B cell (primary cell): Measurements from ENCODE around the gene CLEC1A. TPM values are rescaled to one million over a fixed set of nuclear protein-coding genes. Genes with fewer than 3 reads are reported as not detected.

ENCODE experiments used
- ATAC-seq: fragments of 200-7000 bp; cut with Tn5 transposase; one replicate; pipeline ENCODE4 v1.10.0; 2021; ENCODE audit warnings: low read depth, mild to moderate bottlenecking, moderate number of reproducible peaks, moderate library complexity
- CTCF ChIA-PET: fragments of 350-600 bp; sonication (Branson Sonifier 250); formaldehyde crosslinking; loops from one replicate; lab custom pipeline; 2021; ENCODE audit warnings: antibody characterized with exemption, inconsistent platforms; lab: Charles Lee
- POLR2A ChIA-PET: fragments of 350-600 bp; sonication (Branson Sonifier 250); formaldehyde crosslinking; loops from one replicate; lab custom pipeline; 2021; ENCODE audit warnings: antibody characterized with exemption; lab: Charles Lee
- DNase-seq: peaks from one replicate; pipeline ENCODE4 v3.0.0; 2013
- H2AFZ ChIP-seq: 2 replicates; pipeline ENCODE4 v1.6.1; 2012; ENCODE audit warnings: mild to moderate bottlenecking, low read depth, low read length; ENCODE audit not compliant: insufficient read depth, poor library complexity, severe bottlenecking
- H3K27ac ChIP-seq, 2 donors: 1 replicate in 1 of 2; 2 replicates in 1 of 2; pipeline ENCODE4 v1.5.1; 2012 to 2013; ENCODE audit warnings: low read length in 2 of 2, mild to moderate bottlenecking in 2 of 2, moderate library complexity in 1 of 2
- H3K27me3 ChIP-seq, 4 experiments: fragments of 200-600 bp in 1 of 4; sonication (generic) in 1 of 4; replicated peaks in 1 of 4; 1 replicate in 2 of 4; 2 replicates in 2 of 4; pipeline versions ENCODE4 v1.6.1 to v1.7.0; 2013 to 2016; ENCODE audit warnings: low read length in 3 of 4, mild to moderate bottlenecking in 2 of 4, mixed read lengths in 1 of 4, moderate library complexity in 1 of 4; ENCODE audit not compliant: insufficient read depth in 4 of 4, control insufficient read depth in 3 of 4; ENCODE audit errors: control extremely low read depth in 1 of 4
- H3K36me3 ChIP-seq, 2 experiments: replicated peaks in 1 of 2; 1 replicate in 1 of 2; 2 replicates in 1 of 2; pipeline versions ENCODE4 v1.6.1 to v1.7.1; 2013; ENCODE audit warnings: low read length in 1 of 2; ENCODE audit not compliant: insufficient read depth in 2 of 2, control insufficient read depth in 1 of 2; ENCODE audit errors: control extremely low read depth in 1 of 2, extremely low read depth in 1 of 2
- H3K4me1 ChIP-seq, 2 donors: fragments of 200-600 bp in 1 of 2; sonication (generic) in 1 of 2; 1 replicate in 1 of 2; 2 replicates in 1 of 2; pipeline versions ENCODE4 v1.5.1 to v1.6.1; 2013 to 2017; ENCODE audit warnings: low read length in 2 of 2; ENCODE audit not compliant: control insufficient read depth in 2 of 2, insufficient read depth in 2 of 2
- H3K4me2 ChIP-seq: replicated peaks from 2 replicates; pipeline ENCODE3; 2012; ENCODE audit warnings: mild to moderate bottlenecking, low read depth, low read length; ENCODE audit not compliant: poor library complexity, severe bottlenecking
- H3K4me3 ChIP-seq, 5 experiments: fragments of 200-600 bp in 1 of 5; sonication (generic) in 1 of 5; 1 replicate in 3 of 5; 2 replicates in 2 of 5; pipeline versions ENCODE4 v1.5.1 to v1.7.0; 2011 to 2016; ENCODE audit warnings: low read length in 4 of 5, mild to moderate bottlenecking in 4 of 5, low read depth in 2 of 5, control low read depth in 1 of 5, moderate library complexity in 1 of 5; ENCODE audit not compliant: insufficient read depth in 1 of 5; ENCODE audit errors: control extremely low read depth in 1 of 5, extremely low read depth in 1 of 5
- H3K79me2 ChIP-seq: fragments of 200-600 bp; sonication (generic); one replicate; pipeline ENCODE4 v1.6.0; 2016; ENCODE audit warnings: low read length; ENCODE audit not compliant: control insufficient read depth, insufficient read depth
- H3K9ac ChIP-seq: fragments of 200-600 bp; sonication (generic); 2 replicates; pipeline ENCODE4 v1.6.1; 2017; ENCODE audit warnings: mild to moderate bottlenecking, low read length, moderate library complexity
- H3K9me3 ChIP-seq, 3 donors: one replicate each; pipeline versions ENCODE4 v1.6.1 to v1.7.1; 2013; ENCODE audit warnings: low read length in 2 of 3; ENCODE audit not compliant: control insufficient read depth in 2 of 3, insufficient read depth in 1 of 3; ENCODE audit errors: control extremely low read depth in 1 of 3
- H4K20me1 ChIP-seq: 2 replicates; pipeline ENCODE4 v1.6.0; 2012; ENCODE audit warnings: mild to moderate bottlenecking, low read length; ENCODE audit not compliant: insufficient read depth, control insufficient read depth, poor library complexity, severe bottlenecking
- H3K27ac Mint-ChIP-seq: one replicate; pipeline ENCODE4 v1.8.0; 2021; ENCODE audit warnings: mixed read lengths
- H3K27me3 Mint-ChIP-seq: one replicate; pipeline ENCODE4 v1.8.0; 2021; ENCODE audit warnings: mixed read lengths
- H3K4me1 Mint-ChIP-seq: one replicate; pipeline ENCODE4 v1.8.0; 2021; ENCODE audit warnings: mixed read lengths
- H3K4me3 Mint-ChIP-seq: one replicate; pipeline ENCODE4 v1.8.0; 2021; ENCODE audit warnings: mixed read lengths
- H3K9me3 Mint-ChIP-seq: one replicate; pipeline ENCODE4 v1.8.0; 2022; ENCODE audit warnings: mixed read lengths; ENCODE audit not compliant: insufficient read depth
- CTCF ChIP-seq: fragments of 200-600 bp; IDR thresholded peaks from one replicate; pipeline ENCODE4 v1.8.0; 2022; ENCODE audit warnings: antibody characterized with exemption, mild to moderate bottlenecking
- EZH2 ChIP-seq: IDR thresholded peaks from 2 replicates; pipeline ENCODE4 v1.6.1; 2012; ENCODE audit warnings: borderline replicate concordance, low read depth, mild to moderate bottlenecking, moderate library complexity, low read length; ENCODE audit not compliant: insufficient read depth, poor library complexity, severe bottlenecking
- WGBS: methylation state at CpG from one replicate; pipeline ENCODE4 v1.1.5; 2013; ENCODE audit warnings: missing lambda C conversion rate; ENCODE audit not compliant: insufficient coverage; 5-methylcytosine and 5-hydroxymethylcytosine counted together
- intact Hi-C: fragments of 100-400 bp; cut with micrococcal nuclease; formaldehyde crosslinking; loops from one replicate; pipeline ENCODE4 v1.10.0; 2022
- polyA plus RNA-seq: library from polyadenylated mRNA; depleted of rRNA; stranded (reverse); fragments of >200 nt; gene quantifications from 2 replicates; pipeline ENCODE4 v1.2.3, GENCODE V29; 2012
- total RNA-seq, 2 donors: library from RNA; stranded (reverse); fragments of 120-200 nt in 1 of 2; gene quantifications; 1 replicate in 1 of 2; 2 replicates in 1 of 2; pipeline versions ENCODE4 v1.2.3 to v1.2.4, GENCODE V29; 2013 to 2022

CLEC1A gene
- total and polyA plus RNA-seq, 2 donors (not counting 1 experiment from before 2014, with no cell fraction given), result 0.10 TPM; not detected in 1

DNA sequence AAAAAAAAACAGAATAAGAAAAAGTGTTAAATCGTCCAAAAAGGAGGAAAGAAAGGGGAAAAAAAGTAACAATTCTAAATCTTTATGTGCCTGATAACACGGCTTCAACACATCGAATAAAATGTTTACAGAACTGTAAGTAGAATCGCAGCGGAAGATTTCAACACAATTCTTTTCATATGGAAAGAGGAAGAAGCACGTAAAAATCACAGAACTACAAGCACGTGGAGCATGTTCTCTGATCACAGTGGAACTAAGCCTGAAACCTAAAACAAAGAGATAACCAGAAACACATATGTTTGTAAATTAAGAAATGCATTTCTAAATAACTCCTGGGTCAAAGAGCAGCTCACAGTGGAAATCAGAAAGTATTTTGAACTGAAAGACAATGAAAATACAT is 22.5 kb upstream of the CLEC1A start:
- Mint-ChIP-seq H3K27me3 (peaks cover 30% of the 10 kb centered on the region), H3K9me3 (peaks cover 4% of the 10 kb centered on the region), H3K27ac (no peak overlapping the region), H3K4me3 (no peak overlapping the region), H3K4me1 (peaks cover 2% of the 10 kb centered on the region)
- Histone ChIP-seq H3K4me3 (peak overlapping the region in 1 of 5 experiments; percentile 9), H3K9ac (no peak overlapping the region), H3K27ac (no peak overlapping the region), H3K79me2 (no peaks in the 10 kb centered on the region), H3K36me3 (no peaks in the 10 kb centered on the region), H3K4me1 (no peaks in the 10 kb centered on the region), H3K4me2 (no peak overlapping the region), H4K20me1 (no peaks in the 10 kb centered on the region), H3K27me3 (peaks cover 0 to 16% (median under 1%) of the 10 kb centered on the region in 4 experiments), H2AFZ (no peak overlapping the region), H3K9me3 (peaks cover 0 to 5% (median 0%) of the 10 kb centered on the region in 3 donors)
- TF ChIP-seq EZH2 (no peak), CTCF (no peak)
- DNase-seq (no peak), ATAC-seq (no peak)
- no CpG with 5 or more reads among the region's 7 CpGs for WGBS
- intact Hi-C loops, result loop anchor here (10.0 kb wide), 1 partner anchor 86 kb away; the partner anchor contains the start of gene CLEC9A
- CTCF ChIA-PET, result no interaction called here
- POLR2A ChIA-PET, result no interaction called here

- no peak overlapping the region for H3K4me3 ChIP-seq
- Mint-ChIP-seq H3K27ac (no peak overlapping the region), H3K27me3 (peaks cover 16% of the 10 kb centered on the region), H3K4me3 (no peak overlapping the region), H3K9me3 (peaks cover 4% of the 10 kb centered on the region), H3K4me1 (peaks cover 2% of the 10 kb centered on the region)
- ChIA-PET CTCF (interaction anchor here (0.5 to 0.6 kb wide), 3 partner anchors 16 to 1920 kb away, joined by 3 to 4 read pairs (median 3); no protein-coding TSS in a partner anchor), POLR2A (no interaction called here)
- no peaks in the 10 kb centered on the region for H3K4me1 ChIP-seq
- intact Hi-C loops, result no loop called here
- H3K4me2 ChIP-seq, result no peak overlapping the region
- 80% methylated on average over 1 of the region's 3 CpGs for WGBS
- no peak overlapping the region for H2AFZ ChIP-seq
- DNase-seq (no peak), ATAC-seq (no peak)
- H3K27me3 ChIP-seq, result peaks cover 0 to 6% (median 0%) of the 10 kb centered on the region in 4 experiments
- no peaks in the 10 kb centered on the region for H3K79me2 ChIP-seq
- H4K20me1 ChIP-seq, result no peaks in the 10 kb centered on the region
- H3K36me3 ChIP-seq, result no peaks in the 10 kb centered on the region
- H3K9ac ChIP-seq, result no peak overlapping the region
- TF ChIP-seq EZH2 (no peak), CTCF (no peak)
- peaks cover 0 to 5% (median 0%) of the 10 kb centered on the region in 3 donors for H3K9me3 ChIP-seq
- no peak overlapping the region for H3K27ac ChIP-seq
These were observed 20.3 kb upstream of the CLEC1A start for GRCh38 chr12:10119066-10119465.
